Left ventricle myocardium inferior (tissue), 1 donor: ENCODE measurements around the gene SYNGR4. TPM values are rescaled to one million over a fixed set of nuclear protein-coding genes. Genes with fewer than 3 reads are reported as not detected.

Source experiments
- DNase-seq: peaks from one replicate; pipeline ENCODE4 v3.0.0-alpha.2; 2020
- H3K27ac ChIP-seq: fragments of 200-600 bp; replicated peaks from 2 replicates; pipeline ENCODE4 v1.8.0; 2021
- H3K27me3 ChIP-seq: fragments of 200-600 bp; 2 replicates; pipeline ENCODE4 v1.8.0; 2021; ENCODE audit warnings: low read depth
- H3K36me3 ChIP-seq: fragments of 200-600 bp; 2 replicates; pipeline ENCODE4 v1.8.0; 2021
- H3K4me1 ChIP-seq: fragments of 200-600 bp; 2 replicates; pipeline ENCODE4 v1.8.0; 2021
- H3K4me3 ChIP-seq: fragments of 200-600 bp; 2 replicates; pipeline ENCODE4 v1.8.0; 2021; ENCODE audit warnings: mild to moderate bottlenecking, moderate library complexity
- H3K9me3 ChIP-seq: fragments of 200-600 bp; replicated peaks from 2 replicates; pipeline ENCODE4 v1.8.0; 2021
- CTCF ChIP-seq: fragments of 200-600 bp; IDR thresholded peaks from 2 replicates; pipeline ENCODE4 v1.8.0; 2021; ENCODE audit warnings: antibody characterized with exemption, mild to moderate bottlenecking, borderline replicate concordance
- intact Hi-C: fragments of 100-400 bp; cut with micrococcal nuclease; formaldehyde crosslinking; loops from one replicate; pipeline ENCODE4 v1.11.0; 2022
- total RNA-seq: library from RNA; stranded (reverse); fragmentation: NEBNext Ultra II Directional; extraction: Animal tissue kit (Norgen Biotek cat#: 25700); gene quantifications from one replicate; pipeline ENCODE4 v1.2.1, GENCODE V29; 2021
- donor health status: DM: no; HTN: yes; CAD: no; lungs with severe emphysema.

The SYNGR4 gene
- total RNA-seq, 1 donor from 2014 or later = not detected

GRCh38 chr19:48415806-48416221 lies 51.6 kb downstream of the SYNGR4 start:
- Histone ChIP-seq H3K27ac (no peak overlapping the region), H3K27me3 (peaks cover 17% of the 10 kb centered on the region), H3K36me3 (no peaks in the 10 kb centered on the region), H3K4me3 (peak overlapping the region; percentile 49), H3K4me1 (peaks cover 23% of the 10 kb centered on the region), H3K9me3 (no peaks in the 10 kb centered on the region)
- DNase-seq = no peak
- intact Hi-C loops = no loop called here
- TF ChIP-seq CTCF = no peak

DNA sequence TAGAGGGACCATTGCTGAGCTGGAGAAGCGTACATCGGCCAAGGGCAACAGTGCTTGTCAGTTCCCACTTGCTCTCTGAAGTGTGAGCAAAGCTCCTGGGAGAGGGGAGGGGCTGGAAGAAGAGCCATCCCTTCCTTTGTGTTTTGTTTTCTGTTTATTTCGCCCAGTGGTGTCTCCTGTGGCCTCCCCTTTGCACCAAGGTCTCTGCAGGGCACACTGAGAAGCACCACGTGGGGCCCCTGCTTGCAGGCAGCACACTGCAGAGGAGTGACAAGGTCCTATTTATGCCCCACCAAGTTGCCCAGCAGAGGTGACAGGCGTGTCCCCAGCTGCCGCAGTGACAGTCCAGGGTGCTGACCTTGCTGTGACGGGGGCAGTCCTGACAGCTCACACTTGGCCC lies 53.3 kb downstream of the SYNGR4 start:
- no peak overlapping the region for H3K4me3 ChIP-seq
- no peak for DNase-seq
- H3K36me3 ChIP-seq = no peaks in the 10 kb centered on the region
- peak overlapping the region; percentile 61 for H3K27ac ChIP-seq
- H3K27me3 ChIP-seq = peaks cover 17% of the 10 kb centered on the region
- no peak for TF ChIP-seq CTCF
- intact Hi-C loops = no loop called here
- H3K4me1 ChIP-seq = peaks cover 23% of the 10 kb centered on the region
- H3K9me3 ChIP-seq = no peaks in the 10 kb centered on the region

DNA sequence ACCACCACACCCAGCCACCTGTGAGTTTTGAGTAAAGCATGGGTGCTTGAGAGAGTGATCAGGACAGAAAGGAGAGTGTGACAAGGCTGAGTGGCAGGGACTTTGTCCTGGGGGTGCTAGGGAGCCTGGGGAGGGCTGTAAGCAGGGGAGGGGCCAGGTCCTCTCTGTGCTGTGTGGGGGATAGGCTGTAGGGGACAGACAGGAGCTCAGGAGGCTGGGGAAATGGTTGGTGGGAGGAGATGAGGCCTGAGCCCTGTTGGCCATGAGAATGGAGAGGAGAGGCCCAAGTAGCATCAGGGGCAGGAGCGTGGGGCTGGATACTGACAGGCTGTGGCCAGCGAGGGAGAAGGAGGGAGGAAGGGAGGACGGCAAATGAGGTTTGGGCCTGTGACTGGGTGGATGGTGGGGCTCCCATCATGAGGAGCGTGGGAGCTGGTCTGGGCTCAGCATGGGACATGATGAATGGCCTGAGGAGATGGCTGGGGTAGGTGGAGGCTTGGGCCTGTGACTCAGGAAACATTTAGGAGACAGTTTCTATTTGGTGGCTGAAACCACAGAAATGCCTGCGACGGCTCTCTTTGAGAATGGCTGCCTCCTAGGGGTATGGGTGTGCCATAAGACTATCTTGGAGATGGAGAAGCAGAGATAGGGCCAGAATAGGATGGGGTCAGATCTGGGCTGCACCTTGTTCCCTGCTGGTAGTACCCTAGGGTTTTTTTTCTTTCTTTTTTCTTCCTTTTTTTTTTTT lies 54.3 kb downstream of the SYNGR4 start:
- H3K27ac ChIP-seq = peak overlapping the region; percentile 61
- H3K27me3 ChIP-seq = peaks cover 17% of the 10 kb centered on the region
- no peaks in the 10 kb centered on the region for H3K36me3 ChIP-seq
- H3K9me3 ChIP-seq = no peaks in the 10 kb centered on the region
- no peak overlapping the region for H3K4me3 ChIP-seq
- peaks cover 23% of the 10 kb centered on the region for H3K4me1 ChIP-seq
- intact Hi-C loops = no loop called here
- TF ChIP-seq CTCF = no peak
- no peak for DNase-seq

DNA sequence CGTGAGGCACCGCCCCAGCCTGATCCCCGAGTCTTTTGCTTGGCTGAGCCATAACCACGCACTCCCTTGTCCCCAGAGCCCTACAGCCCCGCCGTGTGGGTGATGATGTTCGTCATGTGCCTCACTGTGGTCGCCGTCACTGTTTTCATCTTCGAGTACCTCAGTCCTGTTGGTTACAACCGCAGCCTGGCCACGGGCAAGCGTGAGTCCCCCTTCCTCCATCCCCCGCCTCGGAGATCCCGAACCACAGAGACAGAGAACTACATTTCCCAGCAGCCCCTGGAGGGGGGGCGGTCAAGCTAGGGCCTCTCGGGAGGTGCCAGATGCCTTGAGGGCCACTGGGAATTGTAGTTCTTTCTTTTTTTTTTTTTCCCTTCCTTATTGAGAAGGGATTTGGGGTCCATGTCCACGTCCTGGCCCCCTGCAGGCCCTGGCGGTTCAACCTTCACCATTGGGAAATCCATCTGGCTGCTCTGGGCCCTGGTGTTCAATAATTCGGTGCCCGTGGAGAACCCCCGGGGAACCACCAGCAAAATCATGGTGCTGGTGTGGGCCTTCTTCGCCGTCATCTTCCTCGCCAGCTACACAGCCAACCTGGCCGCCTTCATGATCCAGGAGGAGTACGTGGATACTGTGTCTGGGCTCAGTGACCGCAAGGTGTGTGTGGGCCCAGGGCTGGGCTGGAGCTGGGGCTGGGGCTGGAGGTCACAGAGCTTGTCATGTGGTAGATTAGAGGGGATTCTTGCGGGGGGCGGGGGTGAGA lies 55.2 kb downstream of the SYNGR4 start:
- Histone ChIP-seq H3K27me3 (peaks cover 15% of the 10 kb centered on the region), H3K36me3 (no peaks in the 10 kb centered on the region), H3K4me1 (peaks cover 23% of the 10 kb centered on the region), H3K4me3 (no peak overlapping the region), H3K27ac (no peak overlapping the region), H3K9me3 (no peaks in the 10 kb centered on the region)
- no peak for TF ChIP-seq CTCF
- DNase-seq = peak; percentile 43
- intact Hi-C loops = no loop called here

DNA sequence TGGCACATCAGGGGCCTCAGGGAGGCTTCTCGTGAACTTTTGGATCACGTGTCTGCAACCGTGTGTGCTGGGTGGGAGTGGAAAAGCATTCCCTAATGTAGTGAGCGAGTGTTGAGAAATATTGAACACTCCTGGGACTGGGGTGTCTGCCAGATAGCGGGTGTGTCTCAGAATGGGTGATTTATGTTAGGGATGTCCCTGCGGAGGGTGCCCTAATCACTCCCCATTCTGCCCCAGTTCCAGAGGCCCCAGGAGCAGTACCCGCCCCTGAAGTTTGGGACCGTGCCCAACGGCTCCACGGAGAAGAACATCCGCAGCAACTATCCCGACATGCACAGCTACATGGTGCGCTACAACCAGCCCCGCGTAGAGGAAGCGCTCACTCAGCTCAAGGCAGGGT lies 57.4 kb downstream of the SYNGR4 start:
- no peaks in the 10 kb centered on the region for H3K36me3 ChIP-seq
- no peak for DNase-seq
- no peaks in the 10 kb centered on the region for H3K9me3 ChIP-seq
- intact Hi-C loops = no loop called here
- peaks cover 8% of the 10 kb centered on the region for H3K4me1 ChIP-seq
- H3K27ac ChIP-seq = no peak overlapping the region
- no peak for TF ChIP-seq CTCF
- H3K27me3 ChIP-seq = peaks cover 6% of the 10 kb centered on the region
- H3K4me3 ChIP-seq = no peak overlapping the region
